ENCODE measurements around the gene CASQ2. TPM values are rescaled to one million over a fixed set of nuclear protein-coding genes. Genes with fewer than 3 reads are reported as not detected.

The CASQ2 gene
- total and polyA plus RNA-seq, 2 of the 4 experiments (the other 2 are of a cell fraction), result not detected

DNA sequence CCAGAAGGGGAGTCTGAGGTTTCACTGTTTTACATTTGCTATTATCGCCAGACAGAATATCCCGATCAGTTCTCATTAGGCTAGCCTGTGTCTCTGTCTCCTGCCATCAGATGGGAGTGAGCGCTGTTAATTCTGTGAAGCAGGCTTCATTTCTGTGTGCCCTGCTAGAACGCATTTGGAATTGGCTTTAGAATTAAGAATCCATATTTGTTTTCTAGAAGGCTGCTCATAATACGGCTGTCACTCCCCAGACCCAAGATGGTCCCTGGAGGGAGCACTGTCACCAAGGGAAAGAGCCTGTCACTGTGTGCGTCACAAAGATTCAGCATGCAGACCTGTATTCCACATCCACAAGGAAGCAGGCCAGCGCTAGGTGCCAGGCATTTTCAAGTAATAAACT, 49.2 kb downstream of the CASQ2 start:
- ChIA-PET CTCF (interaction anchor here (1.4 kb wide), 1 partner anchor 13 kb away, joined by 5 read pairs; no protein-coding TSS in a partner anchor), POLR2A (ENCODE audit: unreplicated experiment) (no interaction called here)
- Histone ChIP-seq H3K14ac (replicated peaks; ENCODE audit: low read depth, low read length) (no peak overlapping the region), H3K4me1 (ENCODE audit: control insufficient read depth, insufficient read depth, low read length) (no peaks in the 10 kb centered on the region), H3K9me1 (ENCODE audit: insufficient read depth, low read length) (no peaks in the 10 kb centered on the region), H2AK5ac (ENCODE audit: low read depth, low read length) (no peak overlapping the region), H3K9me3 (ENCODE audit: control insufficient read depth, insufficient read depth, low read length) (no peaks in the 10 kb centered on the region), H3K9ac (ENCODE audit: low read depth, low read length) (no peak overlapping the region), H3K23ac (ENCODE audit: low read depth, low read length) (no peak overlapping the region), H4K20me1 (ENCODE audit: insufficient read depth, low read length) (no peaks in the 10 kb centered on the region), H3K79me1 (ENCODE audit: low read depth in 1 of 2, low read length in 2 of 2) (no peaks in the 10 kb centered on the region), H3K4me3 (ENCODE audit: insufficient read depth, low read depth, low read length) (no peak overlapping the region), H3K27me3 (ENCODE audit: control insufficient read depth, insufficient read depth, low read length) (peaks cover 16% of the 10 kb centered on the region), H3K4me2 (ENCODE audit: low read depth, low read length) (no peak overlapping the region), H2AFZ (replicated peaks; ENCODE audit: low read length, poor library complexity) (no peak overlapping the region), H3K18ac (ENCODE audit: low read depth, low read length) (no peak overlapping the region), H4K5ac (ENCODE audit: low read depth, low read length) (no peak overlapping the region), H3K4ac (ENCODE audit: low read depth, low read length) (no peak overlapping the region), H2AK9ac (replicated peaks; ENCODE audit: low read depth, low read length, poor library complexity) (no peak overlapping the region), H3K56ac (ENCODE audit: extremely low read depth, insufficient read depth, low read length) (no peak overlapping the region), H2BK20ac (ENCODE audit: low read depth, low read length) (no peak overlapping the region), H4K91ac (ENCODE audit: insufficient read depth, low read depth, low read length) (no peak overlapping the region), H3K27ac (ENCODE audit: insufficient read depth, low read length) (no peak overlapping the region), H4K8ac (ENCODE audit: low read depth in 2 of 2, low read length in 2 of 2) (no peak overlapping the region), H2BK15ac (ENCODE audit: low read depth, low read length) (no peak overlapping the region), H3K36me3 (ENCODE audit: control insufficient read depth, insufficient read depth, low read length) (no peaks in the 10 kb centered on the region), H2BK5ac (ENCODE audit: low read depth, low read length, poor library complexity, severe bottlenecking) (no peak overlapping the region), H2BK120ac (ENCODE audit: low read depth, low read length) (no peak overlapping the region)
- DNase-seq (no peak), ATAC-seq (ENCODE audit: low read depth) (no peak)
- in situ Hi-C loops (cut with MboI; ENCODE audit: low sequenced_read_pairs), result no loop called here
- no CpG with 5 or more reads among the region's 7 CpGs for WGBS, 2 experiments (ENCODE audit: extremely low coverage in 2 of 2, insufficient read length in 1 of 2)
- intact Hi-C loops (cut with micrococcal nuclease), result no loop called here
- dilution Hi-C loops (cut with HindIII; ENCODE audit: low sequenced_read_pairs, unreplicated experiment), result no loop called here
- BruUV-seq (replicated peaks), result no TSS peak
- TF ChIP-seq ELK1 (IDR thresholded peaks at IDR 0.05; ENCODE audit: borderline replicate concordance, low read depth, low read length) (no peak), BHLHE40 (IDR thresholded peaks at IDR 0.05; ENCODE audit: low read depth, low read length) (no peak), RAD21 (IDR thresholded peaks at IDR 0.05; ENCODE audit: low read length) (no peak)

All from IMR-90 (cell line).